GM12878 (cell line): Measurements from ENCODE around the gene PRR15L. TPM values are rescaled to one million over a fixed set of nuclear protein-coding genes. Genes with fewer than 3 reads are reported as not detected.

Experiments used
- ATF3 ChIP-seq: IDR thresholded peaks from 2 replicates; pipeline ENCODE4 v1.6.1; 2011; ENCODE audit warnings: low read depth, mild to moderate bottlenecking, low read length, moderate library complexity, borderline replicate concordance; ENCODE audit errors: extremely low read depth
- CHD2 ChIP-seq: IDR thresholded peaks from 2 replicates; pipeline ENCODE4 v1.6.1; 2011; ENCODE audit warnings: low read depth, low read length, improper control_type of control experiment, borderline replicate concordance
- EGR1 ChIP-seq, 2 experiments: IDR thresholded peaks; 1 replicate in 1 of 2; 2 replicates in 1 of 2; pipeline ENCODE4 v1.6.1; 2011 to 2012; ENCODE audit warnings: low read depth in 2 of 2, low read length in 2 of 2, borderline replicate concordance in 1 of 2, mild to moderate bottlenecking in 1 of 2, moderate library complexity in 1 of 2
- GATAD2B ChIP-seq: fragments of 450-650 bp; conservative IDR thresholded peaks from 2 replicates; pipeline ENCODE4 v1.6.1; 2017; ENCODE audit warnings: low read depth, mild to moderate bottlenecking, moderate library complexity
- IKZF1 ChIP-seq: fragments of 450-650 bp; conservative IDR thresholded peaks from 2 replicates; pipeline ENCODE4 v1.6.1; 2017; ENCODE audit warnings: antibody characterized with exemption, mild to moderate bottlenecking
- IRF4 ChIP-seq: IDR thresholded peaks from 2 replicates; pipeline ENCODE4 v1.6.1; 2011; ENCODE audit warnings: low read depth, low read length
- JUND ChIP-seq: IDR thresholded peaks from 2 replicates; pipeline ENCODE4 v1.6.1; 2012; ENCODE audit warnings: low read depth, mild to moderate bottlenecking, low read length, improper control_type of control experiment, moderate library complexity
- MAX ChIP-seq: IDR thresholded peaks from 2 replicates; pipeline ENCODE4 v1.6.1; 2012; ENCODE audit warnings: low read depth, low read length, improper control_type of control experiment
- NBN ChIP-seq: fragments of 450-650 bp; IDR thresholded peaks from 2 replicates; pipeline ENCODE4 v1.6.1; 2016
- NFIC ChIP-seq: IDR thresholded peaks from 2 replicates; pipeline ENCODE4 v1.6.1; 2012; ENCODE audit warnings: low read depth, mild to moderate bottlenecking, inconsistent platforms, low read length, moderate library complexity
- POLR2A ChIP-seq: IDR thresholded peaks from 2 replicates; pipeline ENCODE4 v1.6.1; 2011; ENCODE audit warnings: low read depth, mild to moderate bottlenecking, low read length
- REST ChIP-seq: IDR thresholded peaks from 2 replicates; pipeline ENCODE4 v1.6.1; 2012; ENCODE audit warnings: mild to moderate bottlenecking, low read depth, low read length
- RUNX3 ChIP-seq: IDR thresholded peaks from 2 replicates; pipeline ENCODE4 v1.6.1; 2012; ENCODE audit warnings: low read length, inconsistent platforms
- SKIL ChIP-seq: fragments of 450-650 bp; IDR thresholded peaks from 2 replicates; pipeline ENCODE4 v1.6.1; 2017; ENCODE audit warnings: mild to moderate bottlenecking, low read depth, inconsistent platforms; ENCODE audit not compliant: poor library complexity, severe bottlenecking
- SMAD5 ChIP-seq: IDR thresholded peaks from 2 replicates; pipeline ENCODE4 v1.6.1; 2016; ENCODE audit warnings: antibody characterized with exemption, low read depth
- SMC3 ChIP-seq: IDR thresholded peaks from 2 replicates; pipeline ENCODE4 v1.6.1; 2011; ENCODE audit warnings: low read length, improper control_type of control experiment, borderline replicate concordance
- ZNF384 ChIP-seq: IDR thresholded peaks from 2 replicates; pipeline ENCODE4 v1.6.1; 2012; ENCODE audit warnings: low read depth, mild to moderate bottlenecking, low read length, improper control_type of control experiment, borderline replicate concordance
- ZNF687 ChIP-seq: fragments of 450-650 bp; IDR thresholded peaks from 2 replicates; pipeline ENCODE4 v1.6.1; 2017; ENCODE audit warnings: mild to moderate bottlenecking, moderate library complexity
- ZZZ3 ChIP-seq: IDR thresholded peaks from 2 replicates; pipeline ENCODE4 v1.6.1; 2011; ENCODE audit warnings: low read depth; ENCODE audit not compliant: control insufficient read depth, insufficient read length
- polyA plus RNA-seq, 11 experiments: library from polyadenylated mRNA; depleted of rRNA in 4 of 11; unstranded in 6 of 11; stranded (reverse) in 5 of 11; fragments of >200 nt; fragmentation: Nextera tagmentation in 4 of 11; fragmentation: Illumina TruSeq in 1 of 11; extraction: Ambion mirVana in 4 of 11; extraction: Trizol in 1 of 11; gene quantifications; 1 replicate in 1 of 11; 2 replicates in 10 of 11; pipeline versions ENCODE4 v1.2.1 to v1.2.3, GENCODE V29; 2011 to 2016; ENCODE audit warnings: inconsistent platforms in 2 of 11, missing spikeins in 2 of 11, low read depth in 1 of 11
- total RNA-seq, 4 experiments: library from RNA; depleted of rRNA in 3 of 4; stranded (reverse); fragments of >200 nt in 3 of 4; fragmentation: Illumina TruSeq in 1 of 4; extraction: Trizol in 1 of 4; gene quantifications; 2 replicates each; pipeline versions ENCODE4 v1.2.1 to v1.2.3, GENCODE V29; 2013 to 2021

Gene PRR15L
- total and polyA plus RNA-seq, 10 of the 15 experiments (the other 5 are each of a cell fraction or from before 2014, with no cell fraction given), result 0.11 to 0.18 TPM; not detected in 8

GRCh38 chr17:47941246-47942095 is 16.2 kb downstream of the PRR15L start, which contains the start of gene PNPO (continued):
- peak; percentile 59 for TF ChIP-seq IKZF1
- 0 out of 2 replicates have a peak, but pooled peaks have one; percentile 75 for TF ChIP-seq NBN
- TF ChIP-seq GATAD2B, result peak; percentile 65
- peak; percentile 59 for TF ChIP-seq ZNF687
- no peak; the same call in 1 of the 2 replicates for TF ChIP-seq NFIC
- peak; percentile 47; the same call in 1 of the 2 replicates for TF ChIP-seq JUND
- TF ChIP-seq SKIL, result peak; percentile 48
- no peak for TF ChIP-seq SMAD5
- TF ChIP-seq ATF3, result peak; percentile 43; the same call in 1 of the 2 replicates
- no peak for TF ChIP-seq REST
- TF ChIP-seq CHD2, result peak; percentile 92
- TF ChIP-seq MAX, result peak; percentile 98
- TF ChIP-seq ZZZ3, result no peak
- no peak for TF ChIP-seq SMC3
- TF ChIP-seq RUNX3, result peak; percentile 95
- TF ChIP-seq EGR1 (IDR thresholded peaks at IDR 0.05; ENCODE audit: borderline replicate concordance in 1 of 2, low read depth in 2 of 2, low read length in 2 of 2), result no peak; a peak in 1 of 3 replicates
- TF ChIP-seq IRF4, result no peak; the same call in 1 of the 2 replicates
- peak; percentile 79 for TF ChIP-seq POLR2A
- 0 out of 2 replicates have a peak, but pooled peaks have one; percentile 12 for TF ChIP-seq ZNF384
